ENCODE results near the gene PTPRO. TPM values are rescaled to one million over a fixed set of nuclear protein-coding genes. Genes with fewer than 3 reads are reported as not detected.

PTPRO gene
- total RNA-seq, 1 donor from 2014 or later, result 0.75 TPM

DNA sequence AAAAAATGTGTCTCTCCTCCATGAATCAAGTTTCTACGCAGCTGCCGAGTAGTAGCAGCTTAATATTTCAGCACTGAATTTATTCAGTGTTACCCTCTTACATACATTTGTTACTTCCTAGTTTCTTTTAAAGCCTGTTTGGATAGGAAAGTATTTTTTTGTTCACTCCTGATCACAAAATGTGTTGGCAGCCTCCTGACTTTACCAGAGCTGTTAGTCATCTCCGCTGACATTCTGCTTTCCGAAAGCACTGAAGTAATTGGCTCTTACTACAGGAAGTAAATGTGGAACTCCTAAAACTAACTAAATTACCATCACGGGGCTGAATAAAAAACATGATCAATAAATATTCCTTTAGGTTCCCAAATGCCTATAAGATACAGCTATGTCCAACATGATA is 241.4 kb downstream of the PTPRO start:
- Mint-ChIP-seq H3K4me1 (ENCODE audit: unreplicated experiment) (peaks cover 11% of the 10 kb centered on the region), H3K9me3 (ENCODE audit: unreplicated experiment) (no peaks in the 10 kb centered on the region), H3K27me3 (ENCODE audit: unreplicated experiment) (peaks cover 2% of the 10 kb centered on the region), H3K36me3 (ENCODE audit: unreplicated experiment) (no peaks in the 10 kb centered on the region), H3K4me3 (ENCODE audit: unreplicated experiment) (no peak overlapping the region), H3K27ac (ENCODE audit: unreplicated experiment) (no peak overlapping the region)
- no peak for DNase-seq (ENCODE audit: extremely low spot score, unreplicated experiment)
- TF ChIP-seq, protein P1, sequence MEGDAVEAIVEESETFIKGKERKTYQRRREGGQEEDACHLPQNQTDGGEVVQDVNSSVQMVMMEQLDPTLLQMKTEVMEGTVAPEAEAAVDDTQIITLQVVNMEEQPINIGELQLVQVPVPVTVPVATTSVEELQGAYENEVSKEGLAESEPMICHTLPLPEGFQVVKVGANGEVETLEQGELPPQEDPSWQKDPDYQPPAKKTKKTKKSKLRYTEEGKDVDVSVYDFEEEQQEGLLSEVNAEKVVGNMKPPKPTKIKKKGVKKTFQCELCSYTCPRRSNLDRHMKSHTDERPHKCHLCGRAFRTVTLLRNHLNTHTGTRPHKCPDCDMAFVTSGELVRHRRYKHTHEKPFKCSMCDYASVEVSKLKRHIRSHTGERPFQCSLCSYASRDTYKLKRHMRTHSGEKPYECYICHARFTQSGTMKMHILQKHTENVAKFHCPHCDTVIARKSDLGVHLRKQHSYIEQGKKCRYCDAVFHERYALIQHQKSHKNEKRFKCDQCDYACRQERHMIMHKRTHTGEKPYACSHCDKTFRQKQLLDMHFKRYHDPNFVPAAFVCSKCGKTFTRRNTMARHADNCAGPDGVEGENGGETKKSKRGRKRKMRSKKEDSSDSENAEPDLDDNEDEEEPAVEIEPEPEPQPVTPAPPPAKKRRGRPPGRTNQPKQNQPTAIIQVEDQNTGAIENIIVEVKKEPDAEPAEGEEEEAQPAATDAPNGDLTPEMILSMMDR (IDR thresholded peaks at IDR 0.05), result no peak

DNA sequence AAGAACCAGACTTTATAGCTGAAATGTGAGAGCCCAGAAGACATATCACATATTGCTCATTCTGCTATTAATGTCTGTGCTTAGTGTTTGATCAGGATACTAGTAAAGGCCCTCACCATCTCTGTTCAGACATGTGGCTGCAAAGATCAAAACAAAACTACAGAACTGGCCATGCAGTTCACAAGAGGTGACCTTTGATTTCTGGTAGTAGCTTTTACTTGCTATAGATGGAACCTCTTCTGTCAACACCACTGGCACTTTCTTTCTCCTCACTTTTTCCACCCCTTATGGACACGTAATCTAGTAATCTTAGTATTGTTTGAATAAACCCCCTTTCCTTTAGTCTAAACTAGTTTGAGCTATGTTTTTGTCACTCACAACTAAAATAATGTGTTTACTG is 252.0 kb downstream of the PTPRO start:
- no peaks in the 10 kb centered on the region for H3K27me3 Mint-ChIP-seq (ENCODE audit: unreplicated experiment)
- H3K4me3 Mint-ChIP-seq (ENCODE audit: unreplicated experiment), result no peak overlapping the region
- H3K27ac Mint-ChIP-seq (ENCODE audit: unreplicated experiment), result no peak overlapping the region
- no peaks in the 10 kb centered on the region for H3K9me3 Mint-ChIP-seq (ENCODE audit: unreplicated experiment)
- peaks cover 3% of the 10 kb centered on the region for H3K36me3 Mint-ChIP-seq (ENCODE audit: unreplicated experiment)
- TF ChIP-seq, protein P1 (IDR thresholded peaks at IDR 0.05), result no peak
- DNase-seq (ENCODE audit: extremely low spot score, unreplicated experiment), result no peak
- H3K4me1 Mint-ChIP-seq (ENCODE audit: unreplicated experiment), result peaks cover 18% of the 10 kb centered on the region

DNA sequence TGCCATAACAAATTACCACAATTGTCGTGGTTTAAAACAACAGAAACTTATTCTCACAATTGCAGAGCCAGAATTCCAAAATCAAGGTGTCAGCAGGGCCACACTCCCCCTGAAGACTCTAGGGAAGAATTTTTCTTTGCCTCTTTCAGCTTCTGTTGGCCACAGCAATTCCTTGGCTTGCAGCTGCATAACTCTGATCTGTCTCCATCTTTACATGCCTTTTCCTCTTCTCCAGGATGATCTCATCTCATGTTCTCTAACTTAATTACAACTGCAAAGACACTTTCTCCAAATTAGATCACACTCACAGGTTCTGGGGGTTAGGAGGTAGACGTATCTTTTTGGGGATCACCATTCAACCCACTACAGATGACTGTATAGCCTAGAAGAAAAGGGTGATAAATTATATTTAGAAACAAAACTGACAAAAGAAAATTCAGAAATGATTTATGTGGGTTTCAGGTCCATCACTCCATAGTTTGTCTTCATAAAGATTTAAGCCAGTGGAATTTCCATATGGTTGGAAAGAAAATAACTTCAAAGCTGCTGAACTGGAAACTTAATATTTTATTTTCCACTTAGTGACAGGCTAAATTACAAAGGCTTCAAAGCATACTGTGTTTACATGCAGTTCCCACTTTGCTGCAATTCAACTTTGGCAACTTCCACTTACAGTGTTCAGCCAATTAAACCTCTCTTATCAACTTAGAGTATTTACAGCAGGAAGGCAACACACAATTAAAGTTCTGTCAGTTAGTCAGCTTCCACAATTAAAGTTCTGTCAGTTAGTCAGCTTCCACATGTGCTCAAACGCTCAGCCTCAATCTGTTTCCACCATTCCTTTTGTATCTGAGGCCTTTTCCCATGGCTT is 253.6 kb downstream of the PTPRO start:
- no peaks in the 10 kb centered on the region for H3K9me3 Mint-ChIP-seq (ENCODE audit: unreplicated experiment)
- H3K4me3 Mint-ChIP-seq (ENCODE audit: unreplicated experiment), result no peak overlapping the region
- no peak for DNase-seq (ENCODE audit: extremely low spot score, unreplicated experiment)
- H3K27ac Mint-ChIP-seq (ENCODE audit: unreplicated experiment), result no peak overlapping the region
- peaks cover 6% of the 10 kb centered on the region for H3K4me1 Mint-ChIP-seq (ENCODE audit: unreplicated experiment)
- peaks cover 3% of the 10 kb centered on the region for H3K36me3 Mint-ChIP-seq (ENCODE audit: unreplicated experiment)
- no peaks in the 10 kb centered on the region for H3K27me3 Mint-ChIP-seq (ENCODE audit: unreplicated experiment)
- TF ChIP-seq, protein P1 (IDR thresholded peaks at IDR 0.05), result no peak

DNA sequence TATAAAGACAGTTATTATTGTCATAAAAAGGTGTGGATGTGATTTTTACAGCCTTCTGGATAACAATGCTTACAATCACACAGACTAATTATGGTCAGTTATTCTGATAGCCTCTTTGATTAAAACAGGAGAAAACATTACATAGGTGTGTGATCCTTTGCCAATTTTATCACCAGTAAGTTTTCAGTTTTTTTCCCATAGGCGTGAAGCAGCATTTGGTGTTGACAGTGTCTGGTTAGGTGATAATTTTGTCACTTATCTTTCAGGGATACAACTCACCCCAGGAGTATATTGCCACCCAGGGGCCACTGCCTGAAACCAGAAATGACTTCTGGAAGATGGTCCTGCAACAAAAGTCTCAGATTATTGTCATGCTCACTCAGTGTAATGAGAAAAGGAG is 258.1 kb downstream of the PTPRO start:
- peaks cover 8% of the 10 kb centered on the region for H3K4me1 Mint-ChIP-seq (ENCODE audit: unreplicated experiment)
- no peak overlapping the region for H3K27ac Mint-ChIP-seq (ENCODE audit: unreplicated experiment)
- no peaks in the 10 kb centered on the region for H3K36me3 Mint-ChIP-seq (ENCODE audit: unreplicated experiment)
- H3K4me3 Mint-ChIP-seq (ENCODE audit: unreplicated experiment), result no peak overlapping the region
- H3K9me3 Mint-ChIP-seq (ENCODE audit: unreplicated experiment), result peaks cover 4% of the 10 kb centered on the region
- DNase-seq (ENCODE audit: extremely low spot score, unreplicated experiment), result no peak
- TF ChIP-seq, protein P1 (IDR thresholded peaks at IDR 0.05), result no peak
- H3K27me3 Mint-ChIP-seq (ENCODE audit: unreplicated experiment), result no peaks in the 10 kb centered on the region

DNA sequence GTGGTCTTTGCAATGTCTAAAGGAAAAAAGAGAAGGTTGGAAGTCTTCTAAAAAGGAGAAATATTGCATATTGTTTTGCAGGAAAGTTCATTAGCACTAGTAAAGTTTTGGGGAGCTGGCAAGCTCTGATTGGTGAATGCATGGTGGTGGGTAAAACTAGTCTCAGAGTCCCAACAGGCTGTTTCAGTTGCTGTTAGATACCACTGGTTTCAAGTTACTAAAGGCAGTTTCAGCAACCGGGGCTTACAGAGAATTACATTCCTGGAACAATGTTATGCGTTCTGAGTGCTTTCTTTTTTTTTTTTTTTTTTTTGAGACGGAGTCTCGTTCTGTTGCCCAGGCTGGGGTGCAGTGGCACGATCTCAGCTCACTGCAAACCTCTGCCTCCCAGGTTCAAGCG is 258.7 kb downstream of the PTPRO start:
- Mint-ChIP-seq H3K27me3 (ENCODE audit: unreplicated experiment) (no peaks in the 10 kb centered on the region), H3K4me3 (ENCODE audit: unreplicated experiment) (no peak overlapping the region), H3K4me1 (ENCODE audit: unreplicated experiment) (peaks cover 8% of the 10 kb centered on the region), H3K27ac (ENCODE audit: unreplicated experiment) (no peak overlapping the region), H3K36me3 (ENCODE audit: unreplicated experiment) (no peaks in the 10 kb centered on the region), H3K9me3 (ENCODE audit: unreplicated experiment) (peaks cover 4% of the 10 kb centered on the region)
- no peak for DNase-seq (ENCODE audit: extremely low spot score, unreplicated experiment)
- TF ChIP-seq, protein P1 (IDR thresholded peaks at IDR 0.05), result no peak

All from osteocyte (in vitro differentiated cells).